ENCODE data around the gene SNAP47. TPM values are rescaled to one million over a fixed set of nuclear protein-coding genes. Genes with fewer than 3 reads are reported as not detected.

SNAP47 gene
- total RNA-seq, 2 donors from 2014 or later, result 51.6 to 74.7 TPM

- no peaks in the 10 kb centered on the region for H3K36me3 ChIP-seq
- intact Hi-C loops (cut with DNase I), result no loop called here
- H3K4me3 ChIP-seq, result no peak overlapping the region
- DNase-seq (ENCODE audit: low spot score), result no peak
- no peak overlapping the region for H3K27ac ChIP-seq
- H3K27me3 ChIP-seq (replicated peaks; ENCODE audit: insufficient read depth), result no peaks in the 10 kb centered on the region
- H3K4me1 ChIP-seq (replicated peaks), result peaks cover 5% of the 10 kb centered on the region
- WGBS, result 32% methylated on average over 2 of the region's 2 CpGs
- TF ChIP-seq POLR2A (IDR thresholded peaks at IDR 0.05) (no peak), POLR2AphosphoS5 (IDR thresholded peaks at IDR 0.05) (no peak), CTCF (IDR thresholded peaks at IDR 0.05) (no peak)
- H3K9me3 ChIP-seq, result no peaks in the 10 kb centered on the region
Observed at GRCh38 chr1:227725046-227725445, 10.2 kb upstream of the SNAP47 start.

DNA sequence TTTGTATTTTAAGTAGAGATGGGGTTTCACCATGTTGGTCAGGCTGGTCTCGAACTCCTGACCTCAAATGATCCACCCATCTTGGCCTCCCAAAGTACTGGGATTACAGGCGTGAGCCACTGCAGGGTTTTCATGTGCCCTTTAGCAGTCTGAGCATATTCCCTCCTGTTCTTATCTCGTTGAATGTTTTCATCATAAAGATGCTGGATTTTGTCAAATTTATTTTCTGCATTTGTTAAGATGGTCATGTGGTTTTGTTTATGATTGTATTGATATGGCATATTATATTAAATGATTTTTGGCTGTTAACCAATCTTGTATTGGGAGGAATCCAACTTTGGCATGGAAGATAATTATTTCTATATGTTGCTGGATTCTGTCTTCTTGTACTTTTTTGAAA, 8.9 kb upstream of the SNAP47 start:
- H3K4me3 ChIP-seq, result no peak overlapping the region
- H3K27me3 ChIP-seq (replicated peaks; ENCODE audit: insufficient read depth), result no peaks in the 10 kb centered on the region
- H3K36me3 ChIP-seq, result no peaks in the 10 kb centered on the region
- no peak for DNase-seq (ENCODE audit: low spot score)
- H3K27ac ChIP-seq, result no peak overlapping the region
- H3K9me3 ChIP-seq, result no peaks in the 10 kb centered on the region
- WGBS, result 65% methylated on average over 3 of the region's 3 CpGs
- intact Hi-C loops (cut with DNase I), result no loop called here
- peaks cover 5% of the 10 kb centered on the region for H3K4me1 ChIP-seq (replicated peaks)
- no peak for TF ChIP-seq POLR2A (IDR thresholded peaks at IDR 0.05)
- no peak for TF ChIP-seq POLR2AphosphoS5 (IDR thresholded peaks at IDR 0.05)

DNA sequence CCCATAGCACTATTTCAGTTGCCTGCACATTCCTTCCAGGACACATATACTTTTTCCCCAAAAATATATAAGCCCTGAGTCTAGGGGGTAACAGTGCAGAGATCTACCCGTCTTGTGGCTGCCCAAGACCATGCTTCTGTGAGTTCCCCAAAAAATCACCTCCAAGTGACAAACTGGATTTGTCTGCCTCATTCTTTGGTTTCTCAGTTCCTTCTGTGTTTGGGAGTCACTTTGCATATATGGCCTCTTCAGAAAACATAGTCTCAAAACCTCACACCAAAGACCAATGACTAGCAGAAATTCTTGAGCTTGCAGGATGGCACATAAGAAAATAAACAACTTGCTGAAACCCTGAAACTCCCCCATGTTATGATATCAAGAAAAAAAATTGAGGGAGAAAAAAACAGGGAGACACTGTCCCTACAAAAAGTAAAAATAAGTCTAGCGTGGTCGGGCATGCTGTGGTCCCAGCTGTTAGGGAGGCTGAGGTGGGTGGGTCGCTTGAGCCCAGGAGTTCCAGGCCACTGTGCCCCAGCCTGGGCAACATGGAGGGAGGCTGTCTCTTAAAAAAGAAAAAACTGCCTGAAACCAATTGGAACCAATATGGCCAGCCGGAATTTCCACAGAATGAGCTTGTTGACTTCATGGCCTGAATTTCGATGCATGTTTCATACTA, 8.2 kb upstream of the SNAP47 start:
- no peaks in the 10 kb centered on the region for H3K36me3 ChIP-seq
- TF ChIP-seq POLR2A (IDR thresholded peaks at IDR 0.05), result no peak
- no peak for TF ChIP-seq POLR2AphosphoS5 (IDR thresholded peaks at IDR 0.05)
- no peak for TF ChIP-seq CTCF (IDR thresholded peaks at IDR 0.05)
- no peaks in the 10 kb centered on the region for H3K27me3 ChIP-seq (replicated peaks; ENCODE audit: insufficient read depth)
- DNase-seq (ENCODE audit: low spot score), result no peak
- 82% methylated on average over 6 of the region's 6 CpGs for WGBS
- H3K27ac ChIP-seq, result no peak overlapping the region
- H3K4me1 ChIP-seq (replicated peaks), result peaks cover 5% of the 10 kb centered on the region
- H3K9me3 ChIP-seq, result no peaks in the 10 kb centered on the region
- no peak overlapping the region for H3K4me3 ChIP-seq
- intact Hi-C loops (cut with DNase I), result no loop called here

DNA sequence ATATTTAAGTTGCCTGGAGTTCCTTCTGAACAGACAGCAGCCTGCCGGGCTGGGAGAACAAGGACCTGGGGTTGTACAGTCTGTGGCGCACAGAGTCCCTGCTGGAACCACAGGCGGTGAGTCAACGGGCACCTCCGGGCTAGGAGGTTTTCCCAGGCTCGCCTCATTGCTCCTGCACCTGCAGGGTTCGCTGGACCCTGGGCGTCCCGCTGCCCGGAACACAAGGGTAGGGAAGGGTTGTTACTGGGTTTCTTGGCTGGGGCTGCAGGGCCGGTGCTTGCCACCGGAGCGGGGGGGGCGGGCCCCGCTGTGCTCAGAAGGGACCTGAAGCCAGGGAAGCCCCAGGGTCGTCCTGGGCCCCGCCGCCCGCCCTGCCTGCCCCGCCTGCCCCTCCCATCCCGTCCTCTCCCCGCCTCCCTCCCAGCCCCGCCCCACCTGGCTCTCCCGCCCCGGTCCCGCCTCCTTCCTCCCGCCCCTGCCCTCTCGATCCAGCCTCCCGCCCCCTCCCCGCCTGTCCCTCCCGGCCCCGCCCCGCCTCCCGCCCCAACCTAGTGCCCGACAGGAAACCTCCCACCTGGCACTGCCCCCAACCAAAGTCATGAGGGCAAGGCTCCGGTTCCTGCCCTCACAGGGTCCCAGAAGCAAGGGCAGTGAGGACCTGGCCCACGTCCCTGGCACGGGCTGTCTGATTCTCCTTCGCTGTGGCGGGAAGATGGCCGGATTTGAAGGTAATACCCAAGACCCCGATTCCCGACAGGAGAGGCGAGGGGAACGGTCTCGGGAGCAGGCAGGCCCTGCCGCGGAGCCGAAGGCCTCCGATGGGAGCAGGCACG, 7.0 kb upstream of the SNAP47 start:
- intact Hi-C loops (cut with DNase I), result no loop called here
- H3K9me3 ChIP-seq, result no peaks in the 10 kb centered on the region
- H3K36me3 ChIP-seq, result peaks cover 0 to 3% of the 10 kb centered on the region in 2 donors
- H3K27me3 ChIP-seq (replicated peaks; ENCODE audit: insufficient read depth), result no peaks in the 10 kb centered on the region
- peak overlapping the region; percentile 42 to 46 for H3K4me3 ChIP-seq
- H3K27ac ChIP-seq, result peak overlapping the region; percentile 65 to 73
- peak; percentile 84 for DNase-seq (ENCODE audit: low spot score)
- peaks cover 5% of the 10 kb centered on the region for H3K4me1 ChIP-seq (replicated peaks)
- TF ChIP-seq CTCF (IDR thresholded peaks at IDR 0.05) (no peak), POLR2AphosphoS5 (IDR thresholded peaks at IDR 0.05) (no peak)
- WGBS, result under 1% methylated on average over 27 of the region's 51 CpGs

GRCh38 chr1:227728892-227729143, 6.4 kb upstream of the SNAP47 start:
- Histone ChIP-seq H3K36me3 (peaks cover 0 to 3% of the 10 kb centered on the region in 2 donors), H3K9me3 (no peaks in the 10 kb centered on the region), H3K27ac (peak overlapping the region; percentile 65), H3K4me3 (peak overlapping the region; percentile 42 to 46), H3K4me1 (replicated peaks) (peaks cover 5% of the 10 kb centered on the region), H3K27me3 (replicated peaks; ENCODE audit: insufficient read depth) (no peaks in the 10 kb centered on the region)
- TF ChIP-seq POLR2A (IDR thresholded peaks at IDR 0.05) (no peak), POLR2AphosphoS5 (IDR thresholded peaks at IDR 0.05) (no peak), CTCF (IDR thresholded peaks at IDR 0.05) (no peak)
- intact Hi-C loops (cut with DNase I), result no loop called here
- no peak for DNase-seq (ENCODE audit: low spot score)
- 2% methylated on average over 11 of the region's 11 CpGs for WGBS

Data from prostate gland (tissue), 2 donors.